Measurements from ENCODE around the gene GALNTL6. TPM values are rescaled to one million over a fixed set of nuclear protein-coding genes. Genes with fewer than 3 reads are reported as not detected.

GALNTL6 gene
- total RNA-seq, 1 donor from 2014 or later, result 0.10 TPM

DNA sequence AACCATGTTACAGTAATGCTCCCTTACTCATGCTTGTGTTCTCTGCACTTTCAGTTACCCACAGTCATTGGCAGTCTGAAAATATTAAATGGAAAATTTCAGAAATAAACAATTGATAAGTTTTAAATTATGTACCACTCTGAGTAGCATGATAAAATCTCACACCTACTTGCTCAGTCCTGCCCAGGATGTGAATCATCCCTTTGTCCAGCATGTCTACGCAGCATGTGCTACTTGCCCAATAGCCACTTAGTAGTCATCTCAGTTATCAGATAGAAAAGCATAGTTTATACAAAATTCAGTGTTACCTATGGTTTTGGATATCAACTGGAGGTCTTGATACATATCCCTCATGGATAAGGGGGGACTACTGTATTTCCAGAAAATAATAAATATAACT is 577.1 kb downstream of the GALNTL6 start:
- H3K4me3 Mint-ChIP-seq (ENCODE audit: unreplicated experiment), result no peak overlapping the region
- no peaks in the 10 kb centered on the region for H3K9me3 Mint-ChIP-seq (ENCODE audit: unreplicated experiment)
- no peak for DNase-seq (ENCODE audit: low spot score)
- TF ChIP-seq, protein P1, sequence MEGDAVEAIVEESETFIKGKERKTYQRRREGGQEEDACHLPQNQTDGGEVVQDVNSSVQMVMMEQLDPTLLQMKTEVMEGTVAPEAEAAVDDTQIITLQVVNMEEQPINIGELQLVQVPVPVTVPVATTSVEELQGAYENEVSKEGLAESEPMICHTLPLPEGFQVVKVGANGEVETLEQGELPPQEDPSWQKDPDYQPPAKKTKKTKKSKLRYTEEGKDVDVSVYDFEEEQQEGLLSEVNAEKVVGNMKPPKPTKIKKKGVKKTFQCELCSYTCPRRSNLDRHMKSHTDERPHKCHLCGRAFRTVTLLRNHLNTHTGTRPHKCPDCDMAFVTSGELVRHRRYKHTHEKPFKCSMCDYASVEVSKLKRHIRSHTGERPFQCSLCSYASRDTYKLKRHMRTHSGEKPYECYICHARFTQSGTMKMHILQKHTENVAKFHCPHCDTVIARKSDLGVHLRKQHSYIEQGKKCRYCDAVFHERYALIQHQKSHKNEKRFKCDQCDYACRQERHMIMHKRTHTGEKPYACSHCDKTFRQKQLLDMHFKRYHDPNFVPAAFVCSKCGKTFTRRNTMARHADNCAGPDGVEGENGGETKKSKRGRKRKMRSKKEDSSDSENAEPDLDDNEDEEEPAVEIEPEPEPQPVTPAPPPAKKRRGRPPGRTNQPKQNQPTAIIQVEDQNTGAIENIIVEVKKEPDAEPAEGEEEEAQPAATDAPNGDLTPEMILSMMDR (IDR thresholded peaks at IDR 0.05; ENCODE audit: unreplicated experiment), result no peak
- H3K27me3 Mint-ChIP-seq (ENCODE audit: unreplicated experiment), result no peaks in the 10 kb centered on the region
- H3K27ac Mint-ChIP-seq (ENCODE audit: unreplicated experiment), result no peak overlapping the region
- no peaks in the 10 kb centered on the region for H3K4me1 Mint-ChIP-seq (ENCODE audit: unreplicated experiment)
- no peaks in the 10 kb centered on the region for H3K36me3 Mint-ChIP-seq (ENCODE audit: low read depth, unreplicated experiment)

DNA sequence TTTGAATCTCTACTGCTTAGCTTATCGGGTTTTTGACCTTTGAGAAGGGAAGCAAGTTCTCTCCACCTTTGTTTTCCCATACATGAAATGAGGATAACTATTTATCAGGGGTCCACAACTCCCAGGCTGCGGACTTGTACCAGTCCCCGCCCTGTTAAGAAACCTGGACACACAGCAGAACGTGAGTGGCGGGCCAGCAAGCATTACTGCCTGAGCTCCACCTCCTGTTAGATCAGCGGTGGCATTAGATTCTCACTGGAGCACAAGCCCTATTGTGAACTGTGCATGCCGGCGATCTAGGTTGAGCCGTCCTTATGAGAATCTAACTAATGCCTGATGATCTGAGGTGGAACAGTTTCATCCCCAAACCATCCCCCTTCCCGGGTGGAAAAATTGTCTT is 579.5 kb downstream of the GALNTL6 start:
- no peaks in the 10 kb centered on the region for H3K9me3 Mint-ChIP-seq (ENCODE audit: unreplicated experiment)
- TF ChIP-seq, protein P1 (IDR thresholded peaks at IDR 0.05; ENCODE audit: unreplicated experiment), result no peak
- no peaks in the 10 kb centered on the region for H3K36me3 Mint-ChIP-seq (ENCODE audit: low read depth, unreplicated experiment)
- no peaks in the 10 kb centered on the region for H3K4me1 Mint-ChIP-seq (ENCODE audit: unreplicated experiment)
- no peak for DNase-seq (ENCODE audit: low spot score)
- no peak overlapping the region for H3K27ac Mint-ChIP-seq (ENCODE audit: unreplicated experiment)
- H3K27me3 Mint-ChIP-seq (ENCODE audit: unreplicated experiment), result no peaks in the 10 kb centered on the region
- H3K4me3 Mint-ChIP-seq (ENCODE audit: unreplicated experiment), result no peak overlapping the region

DNA sequence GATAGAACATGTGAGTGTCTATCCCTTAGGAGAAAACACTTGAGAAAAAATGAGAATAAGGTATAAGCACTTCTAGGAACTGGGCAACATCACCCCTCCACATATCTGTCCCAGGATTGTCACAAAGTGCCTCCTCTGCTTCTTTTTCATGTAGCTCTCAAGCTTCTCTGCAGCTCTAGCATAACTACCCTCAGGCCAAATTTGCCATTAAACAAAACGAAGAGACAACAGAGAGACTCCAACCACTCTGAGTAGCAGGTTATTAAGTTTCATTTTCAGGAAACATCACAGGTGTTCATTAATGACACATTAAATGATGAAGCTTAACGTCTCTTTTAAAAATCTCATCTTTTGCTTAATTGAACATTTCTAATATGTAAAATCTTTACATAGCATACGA is 580.0 kb downstream of the GALNTL6 start:
- TF ChIP-seq, protein P1 (IDR thresholded peaks at IDR 0.05; ENCODE audit: unreplicated experiment), result no peak
- no peaks in the 10 kb centered on the region for H3K9me3 Mint-ChIP-seq (ENCODE audit: unreplicated experiment)
- H3K27ac Mint-ChIP-seq (ENCODE audit: unreplicated experiment), result no peak overlapping the region
- H3K36me3 Mint-ChIP-seq (ENCODE audit: low read depth, unreplicated experiment), result no peaks in the 10 kb centered on the region
- DNase-seq (ENCODE audit: low spot score), result no peak
- no peaks in the 10 kb centered on the region for H3K4me1 Mint-ChIP-seq (ENCODE audit: unreplicated experiment)
- no peak overlapping the region for H3K4me3 Mint-ChIP-seq (ENCODE audit: unreplicated experiment)
- H3K27me3 Mint-ChIP-seq (ENCODE audit: unreplicated experiment), result no peaks in the 10 kb centered on the region

DNA sequence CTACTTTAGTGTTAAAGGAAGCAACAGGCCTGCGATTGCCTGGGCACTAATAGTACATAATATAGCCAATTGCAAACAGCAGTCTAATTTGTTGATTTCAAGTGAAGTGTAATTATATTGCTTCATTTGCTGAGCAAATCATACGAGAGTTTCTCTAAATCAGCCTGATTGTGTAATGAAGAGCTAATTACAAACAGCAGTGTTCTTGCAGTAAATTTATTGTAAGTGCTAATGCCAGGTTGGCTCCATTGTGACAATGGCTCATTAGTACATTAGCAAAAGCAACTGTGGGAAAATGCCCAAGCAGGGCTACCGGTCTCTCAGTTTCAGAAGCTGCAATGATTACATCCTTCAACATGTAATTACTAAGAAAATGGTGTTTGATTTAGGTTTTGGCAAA is 591.5 kb downstream of the GALNTL6 start:
- no peak overlapping the region for H3K4me3 Mint-ChIP-seq (ENCODE audit: unreplicated experiment)
- no peaks in the 10 kb centered on the region for H3K4me1 Mint-ChIP-seq (ENCODE audit: unreplicated experiment)
- no peaks in the 10 kb centered on the region for H3K36me3 Mint-ChIP-seq (ENCODE audit: low read depth, unreplicated experiment)
- H3K27me3 Mint-ChIP-seq (ENCODE audit: unreplicated experiment), result no peaks in the 10 kb centered on the region
- DNase-seq (ENCODE audit: low spot score), result no peak
- H3K9me3 Mint-ChIP-seq (ENCODE audit: unreplicated experiment), result no peaks in the 10 kb centered on the region
- H3K27ac Mint-ChIP-seq (ENCODE audit: unreplicated experiment), result no peak overlapping the region
- TF ChIP-seq, protein P1 (IDR thresholded peaks at IDR 0.05; ENCODE audit: unreplicated experiment), result no peak

DNA sequence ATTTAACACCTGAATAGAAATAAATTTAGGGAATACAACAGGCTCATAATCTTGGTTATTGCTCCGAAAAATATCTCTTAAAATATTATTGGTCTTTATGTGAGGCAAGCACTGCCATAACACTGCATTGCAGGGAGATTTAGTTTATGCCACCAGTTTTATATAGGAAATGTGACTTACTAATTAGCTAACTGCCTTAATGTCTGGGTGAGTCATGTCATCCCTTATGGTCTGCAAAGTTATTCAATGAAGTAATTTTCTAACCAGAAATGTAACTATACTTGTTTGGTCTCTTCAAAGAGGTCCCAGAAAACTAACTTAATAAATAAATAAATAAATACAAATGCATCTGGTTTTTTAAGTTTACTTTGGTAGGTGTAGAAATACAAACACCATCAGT is 597.2 kb downstream of the GALNTL6 start:
- Mint-ChIP-seq H3K4me1 (ENCODE audit: unreplicated experiment) (no peaks in the 10 kb centered on the region), H3K27me3 (ENCODE audit: unreplicated experiment) (no peaks in the 10 kb centered on the region), H3K9me3 (ENCODE audit: unreplicated experiment) (no peaks in the 10 kb centered on the region), H3K4me3 (ENCODE audit: unreplicated experiment) (no peak overlapping the region), H3K36me3 (ENCODE audit: low read depth, unreplicated experiment) (no peaks in the 10 kb centered on the region), H3K27ac (ENCODE audit: unreplicated experiment) (no peak overlapping the region)
- no peak for DNase-seq (ENCODE audit: low spot score)
- TF ChIP-seq, protein P1 (IDR thresholded peaks at IDR 0.05; ENCODE audit: unreplicated experiment), result no peak
